IPS-18a (cell line): ENCODE data around the gene SLC35A1.

ENCODE experiments used
- H3K27ac ChIP-seq: one replicate; pipeline ENCODE4 v1.5.1; 2013; ENCODE audit warnings: low read length
- H3K27me3 ChIP-seq: one replicate; pipeline ENCODE4 v1.6.1; 2013; ENCODE audit warnings: mild to moderate bottlenecking, low read length; ENCODE audit not compliant: control insufficient read depth, insufficient read depth
- H3K36me3 ChIP-seq: one replicate; pipeline ENCODE4 v1.6.1; 2013; ENCODE audit warnings: low read depth, low read length; ENCODE audit not compliant: control insufficient read depth
- H3K4me1 ChIP-seq: one replicate; pipeline ENCODE4 v1.6.1; 2013; ENCODE audit warnings: low read depth, low read length; ENCODE audit not compliant: control insufficient read depth
- H3K4me3 ChIP-seq: one replicate; pipeline ENCODE4 v1.5.1; 2013; ENCODE audit warnings: low read length
- H3K9ac ChIP-seq: one replicate; pipeline ENCODE4 v1.6.1; 2013; ENCODE audit warnings: mild to moderate bottlenecking, low read length, moderate library complexity
- H3K9me3 ChIP-seq: one replicate; pipeline ENCODE4 v1.6.1; 2013; ENCODE audit warnings: low read depth, low read length; ENCODE audit not compliant: control insufficient read depth

The SLC35A1 gene

GRCh38 chr6:87472525-87473418, at the start of gene SLC35A1:
Gene SLC35A1 (plus strand): TSS chr6:87472974. CDS start chr6:87473004, 30 bp downstream.
- Histone ChIP-seq H3K9ac (peak within 1 kb of the TSS; percentile 73), H3K4me3 (peak within 1 kb of the TSS; percentile 97), H3K9me3 (no peaks in the 10 kb centered on the region), H3K4me1 (peaks cover 7% of the 10 kb centered on the region), H3K36me3 (no peaks in the 10 kb centered on the region), H3K27ac (peak within 1 kb of the TSS; percentile 24), H3K27me3 (peaks cover 10% of the 10 kb centered on the region)

- Histone ChIP-seq H3K27ac (no peak overlapping the region), H3K9me3 (no peaks in the 10 kb centered on the region), H3K36me3 (no peaks in the 10 kb centered on the region), H3K9ac (no peak overlapping the region), H3K4me3 (no peak overlapping the region), H3K4me1 (no peaks in the 10 kb centered on the region), H3K27me3 (no peaks in the 10 kb centered on the region)
These were observed 46.0 kb upstream of the SLC35A1 start for GRCh38 chr6:87426789-87427188.

- no peak overlapping the region for H3K27ac ChIP-seq
- H3K9ac ChIP-seq, result no peak overlapping the region
- no peaks in the 10 kb centered on the region for H3K27me3 ChIP-seq
- no peaks in the 10 kb centered on the region for H3K9me3 ChIP-seq
- H3K4me1 ChIP-seq, result no peaks in the 10 kb centered on the region
- H3K36me3 ChIP-seq, result no peaks in the 10 kb centered on the region
- no peak overlapping the region for H3K4me3 ChIP-seq
These were observed 42.3 kb upstream of the SLC35A1 start for GRCh38 chr6:87430499-87430898.

GRCh38 chr6:87431263-87431662, 41.5 kb upstream of the SLC35A1 start:
- Histone ChIP-seq H3K27me3 (no peaks in the 10 kb centered on the region), H3K9ac (no peak overlapping the region), H3K36me3 (no peaks in the 10 kb centered on the region), H3K4me3 (no peak overlapping the region), H3K27ac (no peak overlapping the region), H3K9me3 (no peaks in the 10 kb centered on the region), H3K4me1 (no peaks in the 10 kb centered on the region)

- Histone ChIP-seq H3K27ac (no peak overlapping the region), H3K9ac (no peak overlapping the region), H3K27me3 (no peaks in the 10 kb centered on the region), H3K4me1 (no peaks in the 10 kb centered on the region), H3K9me3 (no peaks in the 10 kb centered on the region), H3K4me3 (no peak overlapping the region), H3K36me3 (no peaks in the 10 kb centered on the region)
These were observed 36.3 kb upstream of the SLC35A1 start for GRCh38 chr6:87436435-87436834.

GRCh38 chr6:87441711-87442110, 31.1 kb upstream of the SLC35A1 start:
- no peaks in the 10 kb centered on the region for H3K9me3 ChIP-seq
- H3K27me3 ChIP-seq, result no peaks in the 10 kb centered on the region
- H3K36me3 ChIP-seq, result no peaks in the 10 kb centered on the region
- no peak overlapping the region for H3K4me3 ChIP-seq
- H3K9ac ChIP-seq, result no peak overlapping the region
- H3K27ac ChIP-seq, result no peak overlapping the region
- peaks cover 9% of the 10 kb centered on the region for H3K4me1 ChIP-seq

- H3K4me1 ChIP-seq, result peaks cover 9% of the 10 kb centered on the region
- H3K9ac ChIP-seq, result no peak overlapping the region
- no peaks in the 10 kb centered on the region for H3K27me3 ChIP-seq
- H3K27ac ChIP-seq, result no peak overlapping the region
- no peaks in the 10 kb centered on the region for H3K36me3 ChIP-seq
- H3K9me3 ChIP-seq, result no peaks in the 10 kb centered on the region
- H3K4me3 ChIP-seq, result no peak overlapping the region
These were observed 28.4 kb upstream of the SLC35A1 start for GRCh38 chr6:87444362-87444761.

GRCh38 chr6:87465051-87465450, 7.7 kb upstream of the SLC35A1 start:
- Histone ChIP-seq H3K4me1 (no peaks in the 10 kb centered on the region), H3K4me3 (no peak overlapping the region), H3K36me3 (no peaks in the 10 kb centered on the region), H3K9me3 (no peaks in the 10 kb centered on the region), H3K9ac (no peak overlapping the region), H3K27ac (no peak overlapping the region), H3K27me3 (no peaks in the 10 kb centered on the region)

GRCh38 chr6:87473419-87473903, 687 bp downstream of the SLC35A1 start:
- peaks cover 10% of the 10 kb centered on the region for H3K27me3 ChIP-seq
- peaks cover 7% of the 10 kb centered on the region for H3K4me1 ChIP-seq
- peak overlapping the region; percentile 97 for H3K4me3 ChIP-seq
- peak overlapping the region; percentile 73 for H3K9ac ChIP-seq
- H3K36me3 ChIP-seq, result no peaks in the 10 kb centered on the region
- no peak overlapping the region for H3K27ac ChIP-seq
- H3K9me3 ChIP-seq, result no peaks in the 10 kb centered on the region

- Histone ChIP-seq H3K4me1 (no peaks in the 10 kb centered on the region), H3K27ac (no peak overlapping the region), H3K27me3 (no peaks in the 10 kb centered on the region), H3K9me3 (no peaks in the 10 kb centered on the region), H3K9ac (no peak overlapping the region), H3K36me3 (no peaks in the 10 kb centered on the region), H3K4me3 (no peak overlapping the region)
These were observed 9.2 kb downstream of the SLC35A1 start for GRCh38 chr6:87481931-87482330.

- Histone ChIP-seq H3K27ac (no peak overlapping the region), H3K36me3 (no peaks in the 10 kb centered on the region), H3K4me1 (no peaks in the 10 kb centered on the region), H3K9me3 (no peaks in the 10 kb centered on the region), H3K4me3 (no peak overlapping the region), H3K9ac (no peak overlapping the region), H3K27me3 (no peaks in the 10 kb centered on the region)
These were observed 9.6 kb downstream of the SLC35A1 start for GRCh38 chr6:87482366-87482765.

GRCh38 chr6:87483929-87484328, 11.2 kb downstream of the SLC35A1 start:
- Histone ChIP-seq H3K27ac (peak overlapping the region; percentile 2), H3K36me3 (no peaks in the 10 kb centered on the region), H3K9ac (no peak overlapping the region), H3K4me1 (no peaks in the 10 kb centered on the region), H3K9me3 (no peaks in the 10 kb centered on the region), H3K4me3 (no peak overlapping the region), H3K27me3 (no peaks in the 10 kb centered on the region)
